SK-N-SH (cell line): ENCODE measurements around the gene ELOVL1. TPM values are rescaled to one million over a fixed set of nuclear protein-coding genes. Genes with fewer than 3 reads are reported as not detected.

Source experiments
- CTCF ChIA-PET: fragments of 300-600, 350-600 bp; formaldehyde crosslinking; extraction: SDS; loops from one replicate; lab custom pipeline; 2021; lab: Yijun Ruan, JAX
- POLR2A ChIA-PET: fragments of 350-600 bp; sonication (Branson Sonifier 250); formaldehyde crosslinking; extraction: SDS; loops from one replicate; lab custom pipeline; 2020; ENCODE audit warnings: antibody characterized with exemption, inconsistent platforms; lab: Yijun Ruan, JAX
- DNase-seq: peaks from one replicate; pipeline ENCODE4 v3.0.0; 2012
- H2AFZ ChIP-seq: fragments of 200-600 bp; sonication (generic); 2 replicates; pipeline ENCODE4 v1.8.1; 2016; ENCODE audit warnings: antibody characterized with exemption, mild to moderate bottlenecking, low read depth
- H3F3A ChIP-seq: fragments of 200-600 bp; sonication (generic); replicated peaks from 2 replicates; pipeline ENCODE3; 2016; ENCODE audit warnings: antibody characterized with exemption, mild to moderate bottlenecking; ENCODE audit not compliant: insufficient read depth
- H3K27ac ChIP-seq, 2 experiments: fragments of 200-500 bp in 1 of 2; fragments of 200-600 bp in 1 of 2; sonication (Bioruptor generic) in 1 of 2; sonication (generic), shearing (Covaris generic) in 1 of 2; 2 replicates each; pipeline versions ENCODE4 v1.5.1 to v1.6.1; 2014 to 2016; ENCODE audit warnings: low read depth in 2 of 2, inconsistent platforms in 1 of 2, low read length in 1 of 2, mild to moderate bottlenecking in 1 of 2, mixed read lengths in 1 of 2
- H3K27me3 ChIP-seq: fragments of 200-600 bp; sonication (generic), shearing (Covaris generic); 2 replicates; pipeline ENCODE4 v1.6.1; 2016; ENCODE audit warnings: mixed run types; ENCODE audit not compliant: insufficient read depth
- H3K36me3 ChIP-seq, 2 experiments: fragments of 200-500 bp in 1 of 2; fragments of 200-600 bp in 1 of 2; sonication (Bioruptor generic) in 1 of 2; sonication (generic) in 1 of 2; replicated peaks in 1 of 2; 2 replicates each; pipeline versions ENCODE3 to v1.5.1; 2014 to 2016; ENCODE audit warnings: low read length in 1 of 2, mild to moderate bottlenecking in 1 of 2; ENCODE audit not compliant: insufficient read depth in 2 of 2, control insufficient read depth in 1 of 2
- H3K4me1 ChIP-seq, 2 experiments: fragments of 200-500 bp in 1 of 2; fragments of 200-600 bp in 1 of 2; sonication (Bioruptor generic) in 1 of 2; sonication (generic), shearing (Covaris generic) in 1 of 2; 2 replicates each; pipeline versions ENCODE4 v1.5.1 to v1.6.1; 2014 to 2016; ENCODE audit warnings: low read depth in 1 of 2, low read length in 1 of 2, mixed run types in 1 of 2; ENCODE audit not compliant: insufficient read depth in 2 of 2, control insufficient read depth in 1 of 2
- H3K4me2 ChIP-seq: fragments of 200-600 bp; sonication (generic), shearing (Covaris generic); 2 replicates; pipeline ENCODE4 v1.6.1; 2017; ENCODE audit warnings: mixed run types
- H3K4me3 ChIP-seq, 2 experiments: fragments of 200-500 bp in 1 of 2; fragments of 200-600 bp in 1 of 2; sonication (Bioruptor generic) in 1 of 2; sonication (generic), shearing (Covaris generic) in 1 of 2; 2 replicates each; pipeline versions ENCODE4 v1.5.1 to v1.8.1; 2014 to 2016; ENCODE audit warnings: low read depth in 2 of 2, inconsistent platforms in 1 of 2, low read length in 1 of 2, mild to moderate bottlenecking in 1 of 2, mixed read lengths in 1 of 2, moderate library complexity in 1 of 2
- H3K79me2 ChIP-seq: fragments of 200-600 bp; sonication (generic); 2 replicates; pipeline ENCODE4 v1.8.1; 2017; ENCODE audit warnings: mild to moderate bottlenecking; ENCODE audit not compliant: insufficient read depth
- H3K9ac ChIP-seq: fragments of 200-600 bp; sonication (generic); 2 replicates; pipeline ENCODE4 v1.6.1; 2017; ENCODE audit warnings: mixed run types
- H3K9me2 ChIP-seq: fragments of 200-600 bp; sonication (generic); 2 replicates; pipeline ENCODE4 v1.6.1; 2017; ENCODE audit warnings: mixed run types
- H3K9me3 ChIP-seq: fragments of 200-600 bp; sonication (generic); 2 replicates; pipeline ENCODE4 v1.6.1; 2017; ENCODE audit warnings: mixed run types, mild to moderate bottlenecking, moderate library complexity
- H4K20me1 ChIP-seq: fragments of 200-600 bp; sonication (generic); 2 replicates; pipeline ENCODE4 v1.6.1; 2017; ENCODE audit warnings: mild to moderate bottlenecking, mixed run types; ENCODE audit not compliant: insufficient read depth
- CTCF ChIP-seq: fragments of 200-600 bp; sonication (generic); IDR thresholded peaks from 2 replicates; pipeline ENCODE4 v1.6.1; 2017; ENCODE audit warnings: antibody characterized with exemption, mild to moderate bottlenecking, moderate library complexity
- ELF1 ChIP-seq: IDR thresholded peaks from 2 replicates; pipeline ENCODE4 v1.4.0; 2012
- EP300 ChIP-seq, 2 experiments: IDR thresholded peaks; 2 replicates each; pipeline versions ENCODE4 v1.4.0 to v1.6.1; 2012; ENCODE audit warnings: borderline replicate concordance in 1 of 2, low read depth in 1 of 2, low read length in 1 of 2
- FOXJ3 ChIP-seq: sonication (generic); formaldehyde crosslinking; IDR thresholded peaks from 2 replicates; pipeline ENCODE4 v1.5.1; 2020; ENCODE audit warnings: mild to moderate bottlenecking, missing genetic modification reagents
- JUND ChIP-seq: IDR thresholded peaks from 2 replicates; pipeline ENCODE4 v1.4.0; 2012
- NFIC ChIP-seq: IDR thresholded peaks from 2 replicates; pipeline ENCODE4 v1.4.0; 2012; ENCODE audit warnings: borderline replicate concordance
- PBX3 ChIP-seq: IDR thresholded peaks from 2 replicates; pipeline ENCODE4; 2012
- POLR2AphosphoS5 ChIP-seq: IDR thresholded peaks from 2 replicates; pipeline ENCODE4 v1.6.1; 2012; ENCODE audit warnings: low read depth, low read length
- RAD21 ChIP-seq: IDR thresholded peaks from 2 replicates; pipeline ENCODE4 v1.6.1; 2012; ENCODE audit warnings: mild to moderate bottlenecking, low read length
- RXRA ChIP-seq: IDR thresholded peaks from 2 replicates; pipeline ENCODE4 v1.4.0; 2012; ENCODE audit warnings: low read depth, mild to moderate bottlenecking, borderline replicate concordance
- SIN3A ChIP-seq: IDR thresholded peaks from 2 replicates; pipeline ENCODE4 v1.6.1; 2012; ENCODE audit warnings: low read depth, mild to moderate bottlenecking, low read length, moderate library complexity, borderline replicate concordance
- SMC3 ChIP-seq: IDR thresholded peaks from 2 replicates; pipeline ENCODE4 v1.6.1; 2012; ENCODE audit warnings: low read depth, low read length, improper control_type of control experiment
- TAF1 ChIP-seq: IDR thresholded peaks from 2 replicates; pipeline ENCODE4 v1.6.1; 2012; ENCODE audit warnings: low read depth, mild to moderate bottlenecking, low read length, moderate library complexity, borderline replicate concordance
- USF2 ChIP-seq: fragments of 150-350 bp; IDR thresholded peaks from 2 replicates; pipeline ENCODE4 v1.6.1; 2017; ENCODE audit warnings: antibody characterized with exemption, low read length, low read depth, borderline replicate concordance
- WGBS: methylation state at CpG from one replicate; pipeline ENCODE4 v1.1.6; 2017; ENCODE audit warnings: low lambda C conversion rate; 5-methylcytosine and 5-hydroxymethylcytosine counted together
- polyA plus RNA-seq, 3 experiments: library from polyadenylated mRNA; depleted of rRNA; stranded (reverse); fragments of >200 nt; gene quantifications; 2 replicates each; pipeline ENCODE4 v1.2.3, GENCODE V29; 2012

ELOVL1 gene
- polyA plus RNA-seq, 1 of the 3 experiments (the other 2 are of a cell fraction), result 127 TPM

- POLR2A ChIA-PET, result interaction anchor here (0.6 to 1.6 kb wide), 6 partner anchors 10 to 135 kb away, joined by 3 to 8 read pairs (median 4); partner anchors contain the start of genes ELOVL1, MED8 and SZT2
- Histone ChIP-seq H3K9me3 (no peaks in the 10 kb centered on the region), H3K4me3 (peak overlapping the region; percentile 78 to 79), H3K79me2 (peaks cover 49% of the 10 kb centered on the region), H3K4me2 (peak overlapping the region; percentile 87)
- DNase-seq, result peak; percentile 51
- 0 out of 2 replicates have a peak, but pooled peaks have one; percentile 8 for TF ChIP-seq ELF1
- peak; percentile 76 for TF ChIP-seq POLR2AphosphoS5
- TF ChIP-seq CTCF, result peak; percentile 67
- TF ChIP-seq RAD21, result peak; percentile 20; the same call in 1 of the 2 replicates
- TF ChIP-seq JUND, result no peak
- no peak for TF ChIP-seq FOXJ3 (CRISPR knock-in tag)
- 0 out of 2 replicates have a peak, but pooled peaks have one; percentile 0 for TF ChIP-seq SMC3
- 0 out of 2 replicates have a peak, but pooled peaks have one; percentile 3 for TF ChIP-seq PBX3
- TF ChIP-seq EP300 (IDR thresholded peaks at IDR 0.05; ENCODE audit: borderline replicate concordance in 1 of 2, low read depth in 1 of 2, low read length in 1 of 2), result no peak
- no peak for TF ChIP-seq RXRA
- no peak for TF ChIP-seq NFIC
- 0 out of 2 replicates have a peak, but pooled peaks have one; percentile 24 for TF ChIP-seq SIN3A
- TF ChIP-seq, all 33 proteins: peak for 7
- H3K27me3 ChIP-seq, result no peaks in the 10 kb centered on the region
- H2AFZ ChIP-seq, result peak overlapping the region; percentile 94
- H4K20me1 ChIP-seq, result no peaks in the 10 kb centered on the region
- WGBS, result 4% methylated on average over 20 of the region's 33 CpGs
- H3K27ac ChIP-seq, result peak overlapping the region; percentile 81 to 90
- no peaks in the 10 kb centered on the region for H3K9me2 ChIP-seq
- peaks cover 19 to 27% of the 10 kb centered on the region in 2 experiments for H3K36me3 ChIP-seq
- peaks cover 26% of the 10 kb centered on the region for H3F3A ChIP-seq
- CTCF ChIA-PET, result interaction anchor here (1.0 to 2.1 kb wide), 6 partner anchors 10 to 132 kb away, joined by 3 to 9 read pairs (median 5); partner anchors contain the start of genes ELOVL1, MED8 and SZT2
- H3K9ac ChIP-seq, result peak overlapping the region; percentile 93
- H3K4me1 ChIP-seq, result peaks cover 7 to 30% of the 10 kb centered on the region in 2 experiments; a peak in 1 of 4 replicates
Observed at GRCh38 chr1:43358121-43358745, 9.6 kb downstream of the ELOVL1 start.

GRCh38 chr1:43357251-43357650 lies 10.6 kb downstream of the ELOVL1 start:
- H3K4me2 ChIP-seq, result peak overlapping the region; percentile 87; the same call in 1 of the 2 replicates
- H3K9ac ChIP-seq, result no peak overlapping the region
- peaks cover 14 to 21% of the 10 kb centered on the region in 2 experiments for H3K36me3 ChIP-seq
- CTCF ChIA-PET, result interaction anchor here (1.2 to 2.1 kb wide), 3 partner anchors 11 to 131 kb away, joined by 3 to 9 read pairs (median 9); partner anchors contain the start of gene ELOVL1
- no peaks in the 10 kb centered on the region for H3K27me3 ChIP-seq
- no peak overlapping the region for H3K4me3 ChIP-seq
- TF ChIP-seq PBX3 (no peak), SMC3 (no peak), TAF1 (no peak), POLR2AphosphoS5 (no peak), USF2 (no peak)
- 96% methylated on average over 4 of the region's 4 CpGs for WGBS
- DNase-seq, result no peak
- H3K4me1 ChIP-seq, result peaks cover 5 to 30% of the 10 kb centered on the region in 2 experiments; a peak in 1 of 4 replicates
- H3K9me2 ChIP-seq, result no peaks in the 10 kb centered on the region
- no peaks in the 10 kb centered on the region for H3K9me3 ChIP-seq
- H3F3A ChIP-seq, result peaks cover 17% of the 10 kb centered on the region
- no peak overlapping the region for H2AFZ ChIP-seq
- POLR2A ChIA-PET, result no interaction called here
- H3K27ac ChIP-seq, result no peak overlapping the region
- H3K79me2 ChIP-seq, result peaks cover 39% of the 10 kb centered on the region
- H4K20me1 ChIP-seq, result no peaks in the 10 kb centered on the region
